BLaER1 (cell line): Measurements from ENCODE around the gene MYCT1.
A peak's percentile ranks its signal among the peaks of the same experiment; 100 is the strongest.

Source experiments
- H3K27ac ChIP-seq: shearing (Covaris generic); formaldehyde crosslinking; 2 replicates; pipeline ENCODE4 v1.8.1; 2022
- H3K27me3 ChIP-seq: shearing (Covaris generic); formaldehyde crosslinking; 2 replicates; pipeline ENCODE4 v1.8.1; 2022
- H3K36me3 ChIP-seq: shearing (Covaris generic); formaldehyde crosslinking; 2 replicates; pipeline ENCODE4 v1.8.1; 2022
- H3K4me1 ChIP-seq: shearing (Covaris generic); formaldehyde crosslinking; 2 replicates; pipeline ENCODE4 v1.8.1; 2022
- H3K4me2 ChIP-seq: shearing (Covaris generic); formaldehyde crosslinking; 2 replicates; pipeline ENCODE4 v1.8.1; 2022
- H3K4me3 ChIP-seq: shearing (Covaris generic); formaldehyde crosslinking; 2 replicates; pipeline ENCODE4 v1.8.1; 2022
- H3K9ac ChIP-seq: shearing (Covaris generic); formaldehyde crosslinking; 2 replicates; pipeline ENCODE4 v1.8.1; 2022
- H3K9me3 ChIP-seq: shearing (Covaris generic); formaldehyde crosslinking; 2 replicates; pipeline ENCODE4 v1.8.1; 2022
- H4K20me1 ChIP-seq: shearing (Covaris generic); formaldehyde crosslinking; 2 replicates; pipeline ENCODE4 v1.8.1; 2022
- Cebpa-rat ChIP-seq: shearing (Covaris generic); IDR thresholded peaks from 2 replicates; pipeline ENCODE4 v1.8.1; 2022

The MYCT1 gene

GRCh38 chr6:152720974-152721373 lies 23.3 kb downstream of the MYCT1 start:
- Histone ChIP-seq H3K9me3 (no peaks in the 10 kb centered on the region), H3K36me3 (no peaks in the 10 kb centered on the region), H3K27me3 (no peaks in the 10 kb centered on the region), H3K4me3 (no peak overlapping the region), H4K20me1 (no peaks in the 10 kb centered on the region), H3K27ac (no peak overlapping the region), H3K4me1 (peaks cover 10% of the 10 kb centered on the region), H3K9ac (no peak overlapping the region), H3K4me2 (peak overlapping the region; percentile 31; the same call in 1 of the 2 replicates)
- TF ChIP-seq Cebpa-rat = no peak

GRCh38 chr6:152721956-152722355 lies 24.3 kb downstream of the MYCT1 start:
- Histone ChIP-seq H4K20me1 (no peaks in the 10 kb centered on the region), H3K9ac (no peak overlapping the region), H3K27ac (no peak overlapping the region), H3K4me1 (peaks cover 10% of the 10 kb centered on the region), H3K36me3 (no peaks in the 10 kb centered on the region), H3K27me3 (no peaks in the 10 kb centered on the region), H3K9me3 (no peaks in the 10 kb centered on the region), H3K4me2 (no peak overlapping the region), H3K4me3 (no peak overlapping the region)
- no peak for TF ChIP-seq Cebpa-rat

DNA sequence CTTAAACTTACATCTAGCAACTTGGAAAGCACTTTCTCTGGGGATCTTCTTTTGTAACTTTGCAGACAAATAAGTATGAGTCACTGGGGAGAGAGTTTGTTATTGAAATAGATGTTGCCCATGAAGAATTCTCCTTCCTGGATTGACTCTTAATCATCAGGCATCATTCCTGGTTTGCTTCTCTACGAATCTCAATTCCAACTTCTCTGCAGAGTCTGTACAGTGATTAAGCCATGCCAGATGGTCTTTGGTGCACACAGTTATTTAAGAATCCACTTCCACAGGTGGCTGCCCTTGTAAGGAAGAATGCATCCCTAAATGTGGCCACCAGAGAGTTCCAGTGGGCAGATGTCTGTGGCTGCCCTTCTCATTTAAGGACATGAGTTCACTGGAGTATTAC lies 25.7 kb downstream of the MYCT1 start:
- no peaks in the 10 kb centered on the region for H3K27me3 ChIP-seq
- H4K20me1 ChIP-seq = no peaks in the 10 kb centered on the region
- H3K4me1 ChIP-seq = peaks cover 10% of the 10 kb centered on the region
- no peak overlapping the region for H3K4me3 ChIP-seq
- H3K9me3 ChIP-seq = no peaks in the 10 kb centered on the region
- no peak overlapping the region for H3K27ac ChIP-seq
- TF ChIP-seq Cebpa-rat = no peak
- H3K9ac ChIP-seq = no peak overlapping the region
- no peak overlapping the region for H3K4me2 ChIP-seq
- H3K36me3 ChIP-seq = no peaks in the 10 kb centered on the region

GRCh38 chr6:152726313-152726712 lies 28.6 kb downstream of the MYCT1 start:
- Histone ChIP-seq H4K20me1 (no peaks in the 10 kb centered on the region), H3K4me1 (peaks cover 5% of the 10 kb centered on the region), H3K9me3 (no peaks in the 10 kb centered on the region), H3K36me3 (no peaks in the 10 kb centered on the region), H3K4me2 (no peak overlapping the region), H3K27me3 (no peaks in the 10 kb centered on the region), H3K4me3 (no peak overlapping the region), H3K9ac (no peak overlapping the region), H3K27ac (no peak overlapping the region)
- TF ChIP-seq Cebpa-rat = no peak

DNA sequence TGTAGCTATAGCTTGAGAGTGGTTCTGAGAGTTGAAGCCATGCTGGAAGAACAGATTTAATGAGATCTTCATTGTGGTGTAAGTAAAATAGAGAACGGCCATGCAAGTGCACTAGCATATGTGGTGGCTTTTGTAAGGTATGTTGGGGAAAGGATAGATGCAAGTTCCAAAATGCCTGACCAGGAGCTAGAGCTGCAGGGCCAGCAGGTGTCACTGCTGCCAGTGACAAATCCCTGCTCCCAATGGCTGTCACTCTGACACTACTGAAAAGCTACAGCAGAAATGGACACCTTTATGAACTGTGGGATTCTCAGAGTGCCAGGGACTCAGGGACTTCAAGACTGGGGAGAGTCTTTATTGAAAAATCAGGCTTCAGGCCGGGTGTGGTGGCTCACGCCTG lies 29.8 kb downstream of the MYCT1 start:
- no peak overlapping the region for H3K9ac ChIP-seq
- no peaks in the 10 kb centered on the region for H3K36me3 ChIP-seq
- 0 out of 2 replicates have a peak, but pooled peaks cover 4% of the 10 kb centered on the region for H3K4me1 ChIP-seq
- H3K4me2 ChIP-seq = no peak overlapping the region
- no peak overlapping the region for H3K27ac ChIP-seq
- H3K27me3 ChIP-seq = no peaks in the 10 kb centered on the region
- H3K4me3 ChIP-seq = no peak overlapping the region
- no peak for TF ChIP-seq Cebpa-rat
- no peaks in the 10 kb centered on the region for H3K9me3 ChIP-seq
- no peaks in the 10 kb centered on the region for H4K20me1 ChIP-seq

GRCh38 chr6:152734630-152735029 lies 36.9 kb downstream of the MYCT1 start:
- H4K20me1 ChIP-seq = no peaks in the 10 kb centered on the region
- TF ChIP-seq Cebpa-rat = no peak
- H3K4me1 ChIP-seq = no peaks in the 10 kb centered on the region
- no peaks in the 10 kb centered on the region for H3K9me3 ChIP-seq
- H3K9ac ChIP-seq = no peak overlapping the region
- H3K36me3 ChIP-seq = no peaks in the 10 kb centered on the region
- no peak overlapping the region for H3K4me3 ChIP-seq
- H3K27ac ChIP-seq = no peak overlapping the region
- H3K4me2 ChIP-seq = no peak overlapping the region
- H3K27me3 ChIP-seq = no peaks in the 10 kb centered on the region

- H3K9ac ChIP-seq = no peak overlapping the region
- no peak for TF ChIP-seq Cebpa-rat
- H3K4me2 ChIP-seq = no peak overlapping the region
- no peaks in the 10 kb centered on the region for H3K36me3 ChIP-seq
- H3K27me3 ChIP-seq = no peaks in the 10 kb centered on the region
- H3K4me1 ChIP-seq = no peaks in the 10 kb centered on the region
- no peaks in the 10 kb centered on the region for H3K9me3 ChIP-seq
- H3K4me3 ChIP-seq = no peak overlapping the region
- H4K20me1 ChIP-seq = no peaks in the 10 kb centered on the region
- no peak overlapping the region for H3K27ac ChIP-seq
These were observed 39.1 kb downstream of the MYCT1 start for GRCh38 chr6:152736687-152737273.

DNA sequence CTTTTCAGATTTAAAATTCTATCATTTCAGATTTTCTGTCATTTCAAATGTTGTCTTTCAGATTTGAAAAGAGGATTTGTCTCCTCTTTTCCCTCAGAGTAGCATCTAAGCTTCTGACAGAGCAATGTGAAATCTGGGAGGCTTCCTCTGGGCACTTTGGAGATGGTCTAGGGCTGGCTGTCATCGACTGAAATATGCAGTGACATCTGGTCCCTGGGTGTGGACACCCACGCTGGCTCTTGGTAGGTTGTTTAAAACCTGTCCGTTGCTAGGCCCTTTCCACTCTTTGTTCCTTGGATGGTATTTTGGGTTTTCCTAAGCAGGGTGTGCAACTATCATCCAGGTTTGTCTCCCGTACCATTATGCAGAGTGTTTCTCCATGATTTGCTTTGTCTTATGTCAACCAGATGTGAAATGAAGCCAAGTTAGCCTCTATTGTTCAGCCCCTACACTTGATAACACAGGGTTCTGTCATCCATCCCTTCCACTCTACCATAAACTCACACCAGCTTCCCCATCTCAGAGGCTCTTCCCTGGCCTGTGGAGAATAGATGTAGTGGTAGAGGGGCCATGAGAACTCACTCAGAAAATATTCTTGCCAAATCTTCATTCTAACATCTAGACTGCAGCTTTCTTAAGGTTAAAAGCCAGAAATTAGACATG lies 47.9 kb downstream of the MYCT1 start:
- no peak for TF ChIP-seq Cebpa-rat
- Histone ChIP-seq H4K20me1 (no peaks in the 10 kb centered on the region), H3K27ac (no peak overlapping the region), H3K36me3 (no peaks in the 10 kb centered on the region), H3K4me1 (no peaks in the 10 kb centered on the region), H3K4me3 (no peak overlapping the region), H3K27me3 (no peaks in the 10 kb centered on the region), H3K9ac (no peak overlapping the region), H3K4me2 (no peak overlapping the region), H3K9me3 (no peaks in the 10 kb centered on the region)

GRCh38 chr6:152746172-152746553 lies 48.5 kb downstream of the MYCT1 start:
- Histone ChIP-seq H4K20me1 (no peaks in the 10 kb centered on the region), H3K9me3 (no peaks in the 10 kb centered on the region), H3K9ac (no peak overlapping the region), H3K36me3 (no peaks in the 10 kb centered on the region), H3K27ac (no peak overlapping the region), H3K4me1 (no peaks in the 10 kb centered on the region), H3K27me3 (no peaks in the 10 kb centered on the region), H3K4me3 (no peak overlapping the region), H3K4me2 (no peak overlapping the region)
- no peak for TF ChIP-seq Cebpa-rat

DNA sequence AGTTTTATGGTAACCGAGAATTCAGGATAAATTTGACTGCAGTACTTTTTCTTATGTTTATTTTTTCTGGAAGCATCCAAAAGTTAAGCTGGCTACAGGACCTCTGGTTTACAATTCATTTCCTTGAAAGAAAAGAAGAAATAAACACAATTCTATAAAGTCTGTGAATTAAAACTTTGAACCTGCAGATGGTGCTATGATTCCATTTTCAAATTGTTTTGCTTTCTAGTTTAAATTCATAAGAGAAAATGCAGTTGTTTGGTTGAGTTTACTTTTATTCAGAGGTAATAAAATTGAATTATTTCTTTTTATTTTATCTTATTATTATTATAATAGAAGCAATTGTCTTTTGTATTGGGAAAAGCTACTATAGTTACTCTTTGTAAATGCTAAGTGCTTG lies 51.1 kb downstream of the MYCT1 start:
- Histone ChIP-seq H3K4me3 (no peak overlapping the region), H4K20me1 (no peaks in the 10 kb centered on the region), H3K4me2 (no peak overlapping the region), H3K27me3 (no peaks in the 10 kb centered on the region), H3K27ac (no peak overlapping the region), H3K9me3 (no peaks in the 10 kb centered on the region), H3K9ac (no peak overlapping the region), H3K4me1 (no peaks in the 10 kb centered on the region), H3K36me3 (no peaks in the 10 kb centered on the region)
- no peak for TF ChIP-seq Cebpa-rat
